ENCODE measurements around the gene CPOX.

Gene CPOX

DNA sequence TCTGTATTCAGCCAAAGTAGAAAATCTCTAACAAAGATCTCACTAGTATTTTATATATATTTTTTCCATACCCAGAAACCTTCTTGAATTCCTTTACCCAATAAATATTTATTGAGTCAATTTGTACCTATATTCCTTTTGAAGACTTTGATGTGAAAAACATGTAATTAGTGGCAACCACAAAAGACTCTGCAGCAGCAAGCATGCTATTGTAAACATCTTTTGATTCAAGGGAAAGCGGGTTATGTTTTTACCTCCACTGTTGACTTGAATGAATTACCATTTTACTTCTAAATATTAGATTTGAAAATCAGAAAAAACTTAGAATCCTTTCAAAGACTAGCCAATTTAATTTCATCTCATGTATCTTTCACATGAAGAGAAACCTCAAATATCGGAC lies 59.2 kb downstream of the CPOX start:
- no peak for DNase-seq (ENCODE audit: low spot score)

GRCh38 chr3:98532709-98533571 lies 60.5 kb downstream of the CPOX start:
- DNase-seq (ENCODE audit: low spot score): no peak

- DNase-seq (ENCODE audit: low spot score): no peak
Measured at GRCh38 chr3:98532275-98532637, 61.2 kb downstream of the CPOX start.

- DNase-seq (ENCODE audit: low spot score): no peak
Measured at GRCh38 chr3:98531622-98532274, 61.7 kb downstream of the CPOX start, which contains the start of gene GPR15. Gene GPR15 (plus strand): TSS chr3:98531978. CDS start chr3:98532034, 56 bp downstream.

DNA sequence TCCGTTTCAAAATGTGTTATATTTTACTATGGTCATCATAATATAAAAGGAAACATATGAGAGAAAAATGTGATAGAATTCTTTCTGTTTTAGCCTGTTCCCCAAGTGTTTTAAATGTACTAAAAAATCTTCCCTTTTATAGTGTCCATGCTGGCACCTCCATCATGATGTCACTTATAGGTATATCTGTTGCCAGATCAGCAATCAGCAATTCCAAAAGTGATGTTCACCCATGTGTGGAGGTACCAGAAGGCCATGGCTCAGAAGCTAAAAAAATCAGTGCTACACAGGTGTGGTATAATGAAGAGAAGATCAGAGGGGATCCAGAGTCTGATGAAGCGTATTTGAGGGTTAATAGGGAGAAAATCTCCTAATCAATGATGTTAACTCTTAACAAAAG lies 62.7 kb downstream of the CPOX start:
- DNase-seq (ENCODE audit: low spot score): no peak

DNA sequence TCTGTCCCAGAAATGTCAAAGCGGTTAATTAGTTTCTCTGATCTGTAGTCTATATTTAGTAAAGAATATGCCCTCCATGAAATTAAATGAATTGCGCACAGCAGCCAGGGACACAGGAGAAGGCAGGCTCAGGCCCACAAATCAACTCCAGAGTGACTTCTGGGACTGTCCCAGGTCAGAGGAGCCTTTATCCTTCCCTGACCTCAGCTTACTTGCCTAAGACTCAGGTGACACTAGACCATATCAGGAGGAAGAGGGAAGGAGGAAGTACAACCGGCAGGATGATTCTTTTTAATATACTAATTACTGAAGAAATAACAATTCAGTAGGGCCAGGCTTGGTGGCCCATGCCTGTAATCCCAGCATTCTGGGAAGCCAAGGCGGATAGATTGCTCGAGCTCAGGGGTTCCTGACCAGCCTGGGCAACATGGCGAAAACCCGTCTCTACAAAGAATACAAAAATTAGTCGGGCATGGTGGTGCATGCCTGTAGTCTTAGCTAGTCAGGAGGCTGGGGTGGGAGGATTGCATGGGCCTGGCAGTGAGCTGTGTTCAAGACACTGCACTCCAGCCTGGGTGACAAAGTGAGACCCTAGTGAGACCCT lies 63.5 kb downstream of the CPOX start:
- no peak for DNase-seq (ENCODE audit: low spot score)
